ENCODE results near the gene RANGAP1. TPM values are rescaled to one million over a fixed set of nuclear protein-coding genes. Genes with fewer than 3 reads are reported as not detected.

Gene RANGAP1
- total and polyA plus RNA-seq, 2 donors (not counting 1 experiment from before 2014, with no cell fraction given), result 37.2 to 59.9 TPM

DNA sequence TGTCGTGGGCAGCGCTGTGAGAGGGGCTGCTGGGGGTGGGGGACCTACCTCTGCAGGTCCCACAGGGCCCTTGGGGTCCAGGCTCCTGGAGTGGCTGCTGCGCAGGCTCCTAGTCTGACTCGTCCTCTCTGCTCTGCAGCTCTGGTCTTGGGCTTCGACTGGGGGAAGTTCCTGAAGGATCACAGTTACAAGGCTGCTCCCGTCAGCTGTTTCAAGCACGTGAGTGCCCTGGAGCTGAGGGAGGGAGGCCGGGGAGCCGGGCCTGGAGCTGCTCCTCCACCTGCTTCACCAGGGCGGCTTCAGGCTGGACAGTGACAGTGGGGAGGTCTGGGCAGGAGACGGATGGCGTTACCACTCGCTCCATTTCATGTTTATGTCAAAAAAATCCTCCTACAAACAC, 69.0 kb downstream of the RANGAP1 start:
- H3K9ac ChIP-seq (ENCODE audit: insufficient read depth, low read length), result peak overlapping the region; percentile 41
- no peaks in the 10 kb centered on the region for H3K27me3 ChIP-seq (ENCODE audit: control insufficient read depth, insufficient read depth, low read length)
- peak overlapping the region in 1 of 4 experiments; percentile 45 for H3K4me3 ChIP-seq (replicated peaks in 1 of 4; ENCODE audit: control extremely low read depth in 1 of 4, insufficient read depth in 1 of 4, low read depth in 3 of 4, low read length in 4 of 4)
- no peak for TF ChIP-seq EZH2 (IDR thresholded peaks at IDR 0.05; ENCODE audit: low read length, missing control alignments)
- TF ChIP-seq, protein P1, sequence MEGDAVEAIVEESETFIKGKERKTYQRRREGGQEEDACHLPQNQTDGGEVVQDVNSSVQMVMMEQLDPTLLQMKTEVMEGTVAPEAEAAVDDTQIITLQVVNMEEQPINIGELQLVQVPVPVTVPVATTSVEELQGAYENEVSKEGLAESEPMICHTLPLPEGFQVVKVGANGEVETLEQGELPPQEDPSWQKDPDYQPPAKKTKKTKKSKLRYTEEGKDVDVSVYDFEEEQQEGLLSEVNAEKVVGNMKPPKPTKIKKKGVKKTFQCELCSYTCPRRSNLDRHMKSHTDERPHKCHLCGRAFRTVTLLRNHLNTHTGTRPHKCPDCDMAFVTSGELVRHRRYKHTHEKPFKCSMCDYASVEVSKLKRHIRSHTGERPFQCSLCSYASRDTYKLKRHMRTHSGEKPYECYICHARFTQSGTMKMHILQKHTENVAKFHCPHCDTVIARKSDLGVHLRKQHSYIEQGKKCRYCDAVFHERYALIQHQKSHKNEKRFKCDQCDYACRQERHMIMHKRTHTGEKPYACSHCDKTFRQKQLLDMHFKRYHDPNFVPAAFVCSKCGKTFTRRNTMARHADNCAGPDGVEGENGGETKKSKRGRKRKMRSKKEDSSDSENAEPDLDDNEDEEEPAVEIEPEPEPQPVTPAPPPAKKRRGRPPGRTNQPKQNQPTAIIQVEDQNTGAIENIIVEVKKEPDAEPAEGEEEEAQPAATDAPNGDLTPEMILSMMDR (conservative IDR thresholded peaks at IDR 0.05 in 1 of 2, IDR thresholded peaks at IDR 0.05 in 1 of 2; ENCODE audit: low read depth in 1 of 2, low read length in 2 of 2), result no peak
- H3K4me2 ChIP-seq (ENCODE audit: extremely low read depth, insufficient read depth, low read length), result peak overlapping the region; percentile 41
- peak overlapping the region; percentile 79 for H3K27ac ChIP-seq (ENCODE audit: insufficient read depth, low read length)
- DNase-seq (ENCODE audit: low read depth in 2 of 2), result peak in 1 of 2 donors; percentile 37
- H3K79me2 ChIP-seq (ENCODE audit: control insufficient read depth, insufficient read depth, low read length), result no peaks in the 10 kb centered on the region
- H3K9me3 ChIP-seq (ENCODE audit: control insufficient read depth, insufficient read depth, low read depth, low read length), result no peaks in the 10 kb centered on the region
- H2AFZ ChIP-seq (ENCODE audit: low read length), result peak overlapping the region; percentile 51
- peaks cover 5% of the 10 kb centered on the region for H3K36me3 ChIP-seq (ENCODE audit: control insufficient read depth, insufficient read depth, low read length)
- no peaks in the 10 kb centered on the region for H4K20me1 ChIP-seq (ENCODE audit: control insufficient read depth, extremely low read depth, insufficient read depth, low read length)
- peaks cover 10% of the 10 kb centered on the region for H3K4me1 ChIP-seq (ENCODE audit: control insufficient read depth, extremely low read depth, insufficient read depth, low read length)

DNA sequence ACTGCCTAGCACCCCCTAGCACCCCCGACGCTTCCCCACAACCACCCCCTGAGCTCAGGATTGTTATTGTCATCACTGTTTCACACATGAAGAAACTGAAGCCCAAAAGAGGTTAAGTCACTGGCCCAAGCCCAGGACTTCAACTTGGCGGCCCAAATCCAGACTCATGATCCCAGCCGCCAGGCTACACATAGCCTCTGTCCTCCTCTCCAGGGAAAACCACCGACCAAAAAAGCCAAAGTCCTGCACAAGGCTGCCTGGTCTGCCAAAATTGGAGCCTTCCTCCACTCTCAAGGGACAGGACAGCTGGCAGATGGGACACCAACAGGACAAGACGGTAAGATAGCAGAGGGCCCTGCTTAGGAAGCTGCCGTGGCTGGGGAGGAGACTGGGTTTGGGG, 70.1 kb downstream of the RANGAP1 start:
- TF ChIP-seq, protein P1 (conservative IDR thresholded peaks at IDR 0.05 in 1 of 2, IDR thresholded peaks at IDR 0.05 in 1 of 2; ENCODE audit: low read depth in 1 of 2, low read length in 2 of 2), result no peak
- no peak for TF ChIP-seq EZH2 (IDR thresholded peaks at IDR 0.05; ENCODE audit: low read length, missing control alignments)
- no peaks in the 10 kb centered on the region for H4K20me1 ChIP-seq (ENCODE audit: control insufficient read depth, extremely low read depth, insufficient read depth, low read length)
- no peak overlapping the region for H3K4me2 ChIP-seq (ENCODE audit: extremely low read depth, insufficient read depth, low read length)
- peaks cover 10% of the 10 kb centered on the region for H3K4me1 ChIP-seq (ENCODE audit: control insufficient read depth, extremely low read depth, insufficient read depth, low read length)
- H3K27ac ChIP-seq (ENCODE audit: insufficient read depth, low read length), result no peak overlapping the region
- H3K27me3 ChIP-seq (ENCODE audit: control insufficient read depth, insufficient read depth, low read length), result no peaks in the 10 kb centered on the region
- no peak overlapping the region for H2AFZ ChIP-seq (ENCODE audit: low read length)
- peak overlapping the region in 2 of 4 experiments; percentile 6 to 45 for H3K4me3 ChIP-seq (replicated peaks in 1 of 4; ENCODE audit: control extremely low read depth in 1 of 4, insufficient read depth in 1 of 4, low read depth in 3 of 4, low read length in 4 of 4)
- H3K79me2 ChIP-seq (ENCODE audit: control insufficient read depth, insufficient read depth, low read length), result no peaks in the 10 kb centered on the region
- H3K9me3 ChIP-seq (ENCODE audit: control insufficient read depth, insufficient read depth, low read depth, low read length), result no peaks in the 10 kb centered on the region
- no peak for DNase-seq (ENCODE audit: low read depth in 2 of 2)
- H3K36me3 ChIP-seq (ENCODE audit: control insufficient read depth, insufficient read depth, low read length), result peaks cover 5% of the 10 kb centered on the region
- no peak overlapping the region for H3K9ac ChIP-seq (ENCODE audit: insufficient read depth, low read length)

- H3K4me3 ChIP-seq (replicated peaks in 1 of 4; ENCODE audit: control extremely low read depth in 1 of 4, insufficient read depth in 1 of 4, low read depth in 3 of 4, low read length in 4 of 4), result peak overlapping the region in 1 of 4 experiments; percentile 45
- peaks cover 3% of the 10 kb centered on the region for H3K36me3 ChIP-seq (ENCODE audit: control insufficient read depth, insufficient read depth, low read length)
- H3K4me2 ChIP-seq (ENCODE audit: extremely low read depth, insufficient read depth, low read length), result no peak overlapping the region
- no peak overlapping the region for H3K27ac ChIP-seq (ENCODE audit: insufficient read depth, low read length)
- TF ChIP-seq EZH2 (IDR thresholded peaks at IDR 0.05; ENCODE audit: low read length, missing control alignments), result no peak
- TF ChIP-seq, protein P1 (conservative IDR thresholded peaks at IDR 0.05 in 1 of 2, IDR thresholded peaks at IDR 0.05 in 1 of 2; ENCODE audit: low read depth in 1 of 2, low read length in 2 of 2), result no peak
- peaks cover 10% of the 10 kb centered on the region for H3K4me1 ChIP-seq (ENCODE audit: control insufficient read depth, extremely low read depth, insufficient read depth, low read length)
- DNase-seq (ENCODE audit: low read depth in 2 of 2), result no peak
- no peaks in the 10 kb centered on the region for H3K79me2 ChIP-seq (ENCODE audit: control insufficient read depth, insufficient read depth, low read length)
- no peaks in the 10 kb centered on the region for H3K9me3 ChIP-seq (ENCODE audit: control insufficient read depth, insufficient read depth, low read depth, low read length)
- no peak overlapping the region for H2AFZ ChIP-seq (ENCODE audit: low read length)
- no peak overlapping the region for H3K9ac ChIP-seq (ENCODE audit: insufficient read depth, low read length)
- no peaks in the 10 kb centered on the region for H4K20me1 ChIP-seq (ENCODE audit: control insufficient read depth, extremely low read depth, insufficient read depth, low read length)
- H3K27me3 ChIP-seq (ENCODE audit: control insufficient read depth, insufficient read depth, low read length), result no peaks in the 10 kb centered on the region
These were observed 70.6 kb downstream of the RANGAP1 start for GRCh38 chr22:41215409-41215808.
